Natural killer cell (primary cell): ENCODE data around the gene SMIM22. TPM values are rescaled to one million over a fixed set of nuclear protein-coding genes. Genes with fewer than 3 reads are reported as not detected.

Experiments
- ATAC-seq, 3 donors: fragments of 150-1000 bp in 2 of 3; fragments of 200-7000 bp in 1 of 3; cut with Tn5 transposase; 1 replicate in 1 of 3; 2 replicates in 2 of 3; pipeline ENCODE4 v1.10.0; 2021; ENCODE audit warnings: mild to moderate bottlenecking in 2 of 3, moderate library complexity in 2 of 3
- DNase-seq, 2 donors: peaks; one replicate each; pipeline versions ENCODE4 v3.0.0 to v3.0.0-alpha.2; 2013 to 2021; ENCODE audit warnings: mixed read lengths in 1 of 2
- H3K27ac ChIP-seq: one replicate; pipeline ENCODE4 v1.5.1; 2013; ENCODE audit warnings: mild to moderate bottlenecking, low read length
- H3K27me3 ChIP-seq: one replicate; pipeline ENCODE4 v1.6.1; 2013; ENCODE audit warnings: low read length; ENCODE audit not compliant: control insufficient read depth, insufficient read depth
- H3K36me3 ChIP-seq: one replicate; pipeline ENCODE4 v1.6.1; 2013; ENCODE audit warnings: low read length; ENCODE audit not compliant: control insufficient read depth, insufficient read depth
- H3K4me1 ChIP-seq: one replicate; pipeline ENCODE4 v1.6.1; 2013; ENCODE audit warnings: low read length; ENCODE audit not compliant: control insufficient read depth, insufficient read depth
- H3K4me3 ChIP-seq: one replicate; pipeline ENCODE4 v1.5.1; 2013; ENCODE audit warnings: low read length
- H3K9me3 ChIP-seq: one replicate; pipeline ENCODE4 v1.6.1; 2013; ENCODE audit warnings: low read length; ENCODE audit not compliant: control insufficient read depth, insufficient read depth
- H3K27ac Mint-ChIP-seq, 2 donors: one replicate each; pipeline ENCODE4 v1.8.0; 2022; ENCODE audit warnings: mild to moderate bottlenecking in 2 of 2, mixed read lengths in 2 of 2, moderate library complexity in 1 of 2
- H3K27me3 Mint-ChIP-seq, 2 donors: one replicate each; pipeline ENCODE4 v1.8.0; 2022; ENCODE audit warnings: low read depth in 2 of 2, mixed read lengths in 2 of 2
- H3K36me3 Mint-ChIP-seq: one replicate; pipeline ENCODE4 v1.8.0; 2022; ENCODE audit warnings: mixed read lengths
- H3K4me1 Mint-ChIP-seq, 2 donors: one replicate each; pipeline ENCODE4 v1.8.0; 2022; ENCODE audit warnings: mixed read lengths in 2 of 2
- H3K4me3 Mint-ChIP-seq: one replicate; pipeline ENCODE4 v1.8.0; 2022; ENCODE audit warnings: mild to moderate bottlenecking, moderate library complexity, mixed read lengths
- H3K9me3 Mint-ChIP-seq, 2 donors: one replicate each; pipeline ENCODE4 v1.8.0; 2022; ENCODE audit warnings: mixed read lengths in 2 of 2
- WGBS: methylation state at CpG from one replicate; pipeline ENCODE4 v1.1.7; 2013; ENCODE audit warnings: missing lambda C conversion rate; ENCODE audit not compliant: insufficient coverage; 5-methylcytosine and 5-hydroxymethylcytosine counted together
- intact Hi-C: fragments of 100-400 bp; cut with micrococcal nuclease; formaldehyde crosslinking; loops from one replicate; pipeline ENCODE4 v1.14.2; 2022
- total RNA-seq, 4 donors: library from RNA; stranded (reverse); fragments of 120-200 nt in 1 of 4; gene quantifications; one replicate each; pipeline versions ENCODE4 v1.2.3 to v1.2.4, GENCODE V29; 2013 to 2022
- TF ChIP-seq, protein P1 (sequence below): fragments of 200-600 bp; IDR thresholded peaks from one replicate; pipeline ENCODE4 v1.8.0; 2022; ENCODE audit warnings: antibody characterized with exemption

SMIM22 gene
- total RNA-seq, 3 donors from 2014 or later (not counting 1 experiment from before 2014, with no cell fraction given), result not detected

DNA sequence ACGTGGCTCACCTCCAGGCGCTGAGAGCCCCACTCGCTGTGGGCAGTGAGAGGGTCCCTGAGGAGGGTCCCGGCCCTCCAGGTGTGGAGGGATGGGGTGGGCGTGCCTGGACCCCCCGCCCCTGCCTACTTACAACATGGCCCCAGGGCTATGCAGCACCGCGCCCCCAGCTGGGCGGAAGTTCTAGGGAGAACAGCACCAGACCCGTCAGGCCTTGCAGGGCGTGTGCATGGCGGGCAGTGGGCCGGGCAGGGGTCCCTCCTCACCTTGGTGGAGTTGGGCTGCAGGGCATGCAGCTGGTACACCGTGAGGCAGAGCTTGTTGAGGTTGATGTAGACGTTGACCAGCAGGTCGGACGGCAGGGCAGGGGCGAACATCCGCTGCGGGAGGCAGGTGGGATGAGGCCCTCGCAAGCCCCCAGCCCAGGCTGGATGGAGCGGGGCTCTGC is 2.7 kb downstream of the SMIM22 start:
- Histone ChIP-seq H3K9me3 (no peaks in the 10 kb centered on the region), H3K4me1 (peaks cover 21% of the 10 kb centered on the region), H3K27ac (no peak overlapping the region), H3K36me3 (no peaks in the 10 kb centered on the region), H3K27me3 (no peaks in the 10 kb centered on the region), H3K4me3 (no peak overlapping the region)
- Mint-ChIP-seq H3K27me3 (no peaks in the 10 kb centered on the region), H3K27ac (no peak overlapping the region), H3K4me1 (peaks cover 0 to 6% of the 10 kb centered on the region in 2 donors), H3K9me3 (no peaks in the 10 kb centered on the region), H3K36me3 (no peaks in the 10 kb centered on the region), H3K4me3 (no peak overlapping the region)
- intact Hi-C loops, result no loop called here
- 96% methylated on average over 22 of the region's 22 CpGs for WGBS
- ATAC-seq, result no peak
- TF ChIP-seq, protein P1, sequence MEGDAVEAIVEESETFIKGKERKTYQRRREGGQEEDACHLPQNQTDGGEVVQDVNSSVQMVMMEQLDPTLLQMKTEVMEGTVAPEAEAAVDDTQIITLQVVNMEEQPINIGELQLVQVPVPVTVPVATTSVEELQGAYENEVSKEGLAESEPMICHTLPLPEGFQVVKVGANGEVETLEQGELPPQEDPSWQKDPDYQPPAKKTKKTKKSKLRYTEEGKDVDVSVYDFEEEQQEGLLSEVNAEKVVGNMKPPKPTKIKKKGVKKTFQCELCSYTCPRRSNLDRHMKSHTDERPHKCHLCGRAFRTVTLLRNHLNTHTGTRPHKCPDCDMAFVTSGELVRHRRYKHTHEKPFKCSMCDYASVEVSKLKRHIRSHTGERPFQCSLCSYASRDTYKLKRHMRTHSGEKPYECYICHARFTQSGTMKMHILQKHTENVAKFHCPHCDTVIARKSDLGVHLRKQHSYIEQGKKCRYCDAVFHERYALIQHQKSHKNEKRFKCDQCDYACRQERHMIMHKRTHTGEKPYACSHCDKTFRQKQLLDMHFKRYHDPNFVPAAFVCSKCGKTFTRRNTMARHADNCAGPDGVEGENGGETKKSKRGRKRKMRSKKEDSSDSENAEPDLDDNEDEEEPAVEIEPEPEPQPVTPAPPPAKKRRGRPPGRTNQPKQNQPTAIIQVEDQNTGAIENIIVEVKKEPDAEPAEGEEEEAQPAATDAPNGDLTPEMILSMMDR, result no peak
- no peak for DNase-seq

DNA sequence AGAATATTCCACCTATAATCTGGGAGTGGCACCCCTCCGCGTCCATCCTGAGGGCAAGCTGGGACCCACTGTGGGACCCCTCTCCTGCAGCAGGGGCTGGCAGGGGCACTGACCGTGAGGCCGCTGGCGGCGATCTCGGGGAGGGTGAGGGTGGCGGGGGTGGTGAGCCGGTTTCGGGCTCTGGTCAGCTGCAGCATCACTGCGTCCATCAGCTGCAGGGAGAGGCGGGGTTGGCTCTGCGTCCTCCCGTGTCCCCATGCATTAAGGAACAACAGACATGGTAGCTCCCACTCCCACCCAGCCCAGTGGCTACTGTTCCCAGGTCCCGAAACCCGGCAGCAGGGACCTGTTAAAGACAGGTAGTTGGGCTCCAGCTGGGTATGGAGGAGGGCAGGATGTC is 3.3 kb downstream of the SMIM22 start:
- Mint-ChIP-seq H3K4me3 (no peak overlapping the region), H3K36me3 (no peaks in the 10 kb centered on the region), H3K9me3 (no peaks in the 10 kb centered on the region), H3K4me1 (peaks cover 0 to 10% of the 10 kb centered on the region in 2 donors), H3K27me3 (no peaks in the 10 kb centered on the region), H3K27ac (no peak overlapping the region)
- Histone ChIP-seq H3K27ac (no peak overlapping the region), H3K4me1 (peaks cover 21% of the 10 kb centered on the region), H3K27me3 (no peaks in the 10 kb centered on the region), H3K9me3 (no peaks in the 10 kb centered on the region), H3K36me3 (no peaks in the 10 kb centered on the region), H3K4me3 (no peak overlapping the region)
- ATAC-seq (no peak), DNase-seq (no peak)
- TF ChIP-seq, protein P1, result no peak
- intact Hi-C loops, result no loop called here
- WGBS, result 89% methylated on average over 16 of the region's 16 CpGs

DNA sequence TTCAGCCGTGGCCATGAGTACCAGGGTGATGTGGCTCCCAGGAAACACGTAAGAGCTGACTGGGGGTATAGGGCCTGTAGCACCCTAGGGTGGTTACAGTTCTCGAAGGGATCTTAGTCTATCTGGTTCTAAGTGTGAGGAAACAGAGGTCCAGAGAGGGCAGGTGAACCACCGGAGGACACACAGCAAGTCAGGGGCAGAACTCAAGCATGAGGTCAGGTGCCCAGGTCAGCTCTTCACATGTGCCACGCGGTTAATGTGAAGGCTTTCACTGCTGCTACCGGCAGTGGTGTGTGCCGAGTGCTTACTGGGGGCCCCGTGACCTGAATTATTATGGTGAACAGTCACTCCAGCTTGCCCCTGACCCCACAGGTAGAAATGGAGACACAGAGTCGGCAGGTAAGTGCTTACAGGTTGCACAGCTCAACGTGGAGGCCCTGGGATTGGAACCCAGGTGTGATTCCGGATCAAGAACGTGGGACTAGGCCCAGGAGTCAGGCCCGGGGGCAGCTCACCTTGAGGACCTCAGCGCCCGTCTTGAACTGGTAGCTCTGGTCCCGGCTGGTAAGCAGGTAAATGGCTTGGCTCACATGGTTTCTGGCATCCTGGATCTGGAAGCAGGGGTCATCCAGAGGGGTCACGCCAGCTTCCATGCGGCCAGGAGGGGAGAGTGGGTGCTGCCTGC is 4.1 kb downstream of the SMIM22 start:
- Mint-ChIP-seq H3K27ac (no peak overlapping the region), H3K27me3 (no peaks in the 10 kb centered on the region), H3K9me3 (no peaks in the 10 kb centered on the region), H3K4me1 (peaks cover 0 to 10% of the 10 kb centered on the region in 2 donors), H3K36me3 (no peaks in the 10 kb centered on the region), H3K4me3 (peak overlapping the region; percentile 11)
- no peaks in the 10 kb centered on the region for H3K27me3 ChIP-seq
- DNase-seq (no peak), ATAC-seq (no peak)
- H3K4me3 ChIP-seq, result no peak overlapping the region
- peaks cover 27% of the 10 kb centered on the region for H3K4me1 ChIP-seq
- 96% methylated on average over 19 of the region's 19 CpGs for WGBS
- TF ChIP-seq, protein P1, result no peak
- H3K36me3 ChIP-seq, result peaks cover 2% of the 10 kb centered on the region
- intact Hi-C loops, result no loop called here
- H3K27ac ChIP-seq, result no peak overlapping the region
- H3K9me3 ChIP-seq, result no peaks in the 10 kb centered on the region
